ENCODE measurements around the gene RGS10. TPM values are rescaled to one million over a fixed set of nuclear protein-coding genes. Genes with fewer than 3 reads are reported as not detected.

RGS10 gene
- total RNA-seq, 1 experiment from 2014 or later = 46.0 TPM

- TF ChIP-seq CTCF (conservative IDR thresholded peaks at IDR 0.05) (no peak), EZH2 (IDR thresholded peaks at IDR 0.05; ENCODE audit: low read depth) (no peak)
Observed at GRCh38 chr10:119488675-119489074, 53.8 kb downstream of the RGS10 start.

GRCh38 chr10:119483839-119484238 lies 58.7 kb downstream of the RGS10 start:
- DNase-seq = no peak
- H3K4me3 ChIP-seq = no peak overlapping the region
- POLR2A ChIA-PET (ENCODE audit: unreplicated experiment) = no interaction called here
- H3F3A ChIP-seq (ENCODE audit: insufficient read depth, low read depth) = peaks cover 5% of the 10 kb centered on the region; the same call in 1 of the 2 replicates
- no TSS peak for BruUV-seq (replicated peaks)
- no peaks in the 10 kb centered on the region for H3K79me2 ChIP-seq (ENCODE audit: low read depth)
- no peaks in the 10 kb centered on the region for H3K36me3 ChIP-seq (ENCODE audit: low read depth)
- no peak overlapping the region for H2AFZ ChIP-seq
- peaks cover 7% of the 10 kb centered on the region for H3K4me1 ChIP-seq (replicated peaks; ENCODE audit: insufficient read depth)
- CTCF ChIA-PET = no interaction called here
- no peak for TF ChIP-seq EZH2 (IDR thresholded peaks at IDR 0.05; ENCODE audit: low read depth)
- no peak for TF ChIP-seq CTCF (conservative IDR thresholded peaks at IDR 0.05)
- intact Hi-C loops (cut with micrococcal nuclease; ENCODE audit: unreplicated experiment) = no loop called here
- H3K27ac ChIP-seq = no peak overlapping the region
- H4K20me1 ChIP-seq (ENCODE audit: insufficient read depth) = no peaks in the 10 kb centered on the region
- no peaks in the 10 kb centered on the region for H3K9me2 ChIP-seq (ENCODE audit: insufficient read depth)
- H3K27me3 ChIP-seq (ENCODE audit: insufficient read depth, low read depth) = no peaks in the 10 kb centered on the region
- no peak overlapping the region for H3K4me2 ChIP-seq
- H3K9me3 ChIP-seq (ENCODE audit: insufficient read depth, low read depth) = no peaks in the 10 kb centered on the region

More at GRCh38 chr10:119488675-119489074, 53.8 kb downstream of the RGS10 start:
- H3K36me3 ChIP-seq (ENCODE audit: low read depth) = no peaks in the 10 kb centered on the region
- no peaks in the 10 kb centered on the region for H3K9me2 ChIP-seq (ENCODE audit: insufficient read depth)
- no peaks in the 10 kb centered on the region for H3K9me3 ChIP-seq (ENCODE audit: insufficient read depth, low read depth)
- H3K27ac ChIP-seq = no peak overlapping the region
- H3K79me2 ChIP-seq (ENCODE audit: low read depth) = no peaks in the 10 kb centered on the region
- H3K4me2 ChIP-seq = no peak overlapping the region
- ChIA-PET POLR2A (ENCODE audit: unreplicated experiment) (no interaction called here), CTCF (interaction anchor here (0.6 kb wide), 2 partner anchors 69 to 270 kb away, joined by 8 to 14 read pairs; no protein-coding TSS in a partner anchor)
- no peaks in the 10 kb centered on the region for H3K27me3 ChIP-seq (ENCODE audit: insufficient read depth, low read depth)
- H3F3A ChIP-seq (ENCODE audit: insufficient read depth, low read depth) = peaks cover 5% of the 10 kb centered on the region; the same call in 1 of the 2 replicates
- no peak overlapping the region for H3K4me3 ChIP-seq
- no TSS peak for BruUV-seq (replicated peaks)
- intact Hi-C loops (cut with micrococcal nuclease; ENCODE audit: unreplicated experiment) = loop anchor here (1.0 to 2.0 kb wide), 4 partner anchors 43 to 290 kb away; partner anchors contain the start of gene GRK5
- DNase-seq = no peak
- H3K4me1 ChIP-seq (replicated peaks; ENCODE audit: insufficient read depth) = peaks cover 5% of the 10 kb centered on the region
- H2AFZ ChIP-seq = no peak overlapping the region
- no peaks in the 10 kb centered on the region for H4K20me1 ChIP-seq (ENCODE audit: insufficient read depth)

GRCh38 chr10:119483001-119483400 lies 59.5 kb downstream of the RGS10 start:
- Histone ChIP-seq H3K9me3 (ENCODE audit: insufficient read depth, low read depth) (no peaks in the 10 kb centered on the region), H3K9me2 (ENCODE audit: insufficient read depth) (no peaks in the 10 kb centered on the region), H3K27me3 (ENCODE audit: insufficient read depth, low read depth) (no peaks in the 10 kb centered on the region), H4K20me1 (ENCODE audit: insufficient read depth) (no peaks in the 10 kb centered on the region), H2AFZ (no peak overlapping the region), H3K27ac (no peak overlapping the region), H3F3A (ENCODE audit: insufficient read depth, low read depth) (peaks cover 5% of the 10 kb centered on the region; the same call in 1 of the 2 replicates), H3K4me3 (no peak overlapping the region), H3K4me1 (replicated peaks; ENCODE audit: insufficient read depth) (peaks cover 14% of the 10 kb centered on the region), H3K79me2 (ENCODE audit: low read depth) (no peaks in the 10 kb centered on the region), H3K4me2 (no peak overlapping the region), H3K36me3 (ENCODE audit: low read depth) (no peaks in the 10 kb centered on the region)
- DNase-seq = no peak
- ChIA-PET CTCF (no interaction called here), POLR2A (ENCODE audit: unreplicated experiment) (no interaction called here)
- intact Hi-C loops (cut with micrococcal nuclease; ENCODE audit: unreplicated experiment) = no loop called here
- TF ChIP-seq EZH2 (IDR thresholded peaks at IDR 0.05; ENCODE audit: low read depth) = no peak
- no peak for TF ChIP-seq CTCF (conservative IDR thresholded peaks at IDR 0.05)
- no TSS peak for BruUV-seq (replicated peaks)
